Left lung (tissue), 10 donors: ENCODE measurements around the gene HEATR5A. TPM values are rescaled to one million over a fixed set of nuclear protein-coding genes. Genes with fewer than 3 reads are reported as not detected.

Experiments
- ATAC-seq: fragments of 200-7000 bp; cut with Tn5 transposase; one replicate; pipeline ENCODE4 v1.9.1; 2020; ENCODE audit warnings: moderate library complexity
- DNase-seq, 4 donors: peaks; one replicate each; pipeline ENCODE4 v3.0.0-alpha.2; 2013 to 2020
- H3K27ac ChIP-seq, 2 donors: fragments of 200-600 bp; sonication (generic) in 1 of 2; one replicate each; pipeline versions ENCODE4 v1.5.0 to v1.8.0; 2020 to 2021
- H3K27me3 ChIP-seq, 2 donors: fragments of 200-600 bp; sonication (generic) in 1 of 2; one replicate each; pipeline versions ENCODE4 v1.5.0 to v1.8.0; 2020 to 2021
- H3K36me3 ChIP-seq, 2 donors: fragments of 200-600 bp; sonication (generic) in 1 of 2; one replicate each; pipeline versions ENCODE4 v1.5.0 to v1.8.0; 2020 to 2021
- H3K4me1 ChIP-seq, 2 donors: fragments of 200-600 bp; one replicate each; pipeline ENCODE4 v1.8.0; 2021
- H3K4me3 ChIP-seq, 2 donors: fragments of 200-600 bp; sonication (generic) in 1 of 2; one replicate each; pipeline versions ENCODE4 v1.5.0 to v1.8.0; 2020 to 2021; ENCODE audit warnings: mild to moderate bottlenecking in 1 of 2
- H3K9me3 ChIP-seq, 2 donors: fragments of 200-600 bp; sonication (generic) in 1 of 2; one replicate each; pipeline versions ENCODE4 v1.5.0 to v1.8.0; 2020 to 2021
- intact Hi-C, 2 donors: fragments of 100-400 bp; cut with DNase I; formaldehyde crosslinking; loops; one replicate each; pipeline versions ENCODE4 v1.11.2 to v1.14.2; 2022
- polyA plus RNA-seq, 6 donors: library from polyadenylated mRNA; unstranded; fragments of 120-200 nt; gene quantifications; one replicate each; pipeline ENCODE4 v1.2.1, GENCODE V29; 2013; ENCODE audit not compliant: insufficient read length in 6 of 6
- total RNA-seq, 2 donors: library from RNA; stranded (reverse); fragmentation: NEBNext Ultra II Directional; extraction: Animal tissue kit (Norgen Biotek cat#: 25700); gene quantifications; one replicate each; pipeline ENCODE4 v1.2.1, GENCODE V29; 2021
- TF ChIP-seq, protein P1 (sequence below), 2 donors: fragments of 200-600 bp; sonication (generic) in 1 of 2; IDR thresholded peaks; one replicate each; pipeline versions ENCODE4 v1.5.0 to v1.8.0; 2021; ENCODE audit warnings: antibody characterized with exemption in 2 of 2
- donor health status: DM: no; HTN: yes; CAD: no.
- donor health status: DM: no; HTN: no; CAD: no.

HEATR5A gene
- total and polyA plus RNA-seq, 8 donors = 18.5 to 72.5 (median 21.3) TPM

- DNase-seq = no peak
- TF ChIP-seq, protein P1, sequence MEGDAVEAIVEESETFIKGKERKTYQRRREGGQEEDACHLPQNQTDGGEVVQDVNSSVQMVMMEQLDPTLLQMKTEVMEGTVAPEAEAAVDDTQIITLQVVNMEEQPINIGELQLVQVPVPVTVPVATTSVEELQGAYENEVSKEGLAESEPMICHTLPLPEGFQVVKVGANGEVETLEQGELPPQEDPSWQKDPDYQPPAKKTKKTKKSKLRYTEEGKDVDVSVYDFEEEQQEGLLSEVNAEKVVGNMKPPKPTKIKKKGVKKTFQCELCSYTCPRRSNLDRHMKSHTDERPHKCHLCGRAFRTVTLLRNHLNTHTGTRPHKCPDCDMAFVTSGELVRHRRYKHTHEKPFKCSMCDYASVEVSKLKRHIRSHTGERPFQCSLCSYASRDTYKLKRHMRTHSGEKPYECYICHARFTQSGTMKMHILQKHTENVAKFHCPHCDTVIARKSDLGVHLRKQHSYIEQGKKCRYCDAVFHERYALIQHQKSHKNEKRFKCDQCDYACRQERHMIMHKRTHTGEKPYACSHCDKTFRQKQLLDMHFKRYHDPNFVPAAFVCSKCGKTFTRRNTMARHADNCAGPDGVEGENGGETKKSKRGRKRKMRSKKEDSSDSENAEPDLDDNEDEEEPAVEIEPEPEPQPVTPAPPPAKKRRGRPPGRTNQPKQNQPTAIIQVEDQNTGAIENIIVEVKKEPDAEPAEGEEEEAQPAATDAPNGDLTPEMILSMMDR (IDR thresholded peaks at IDR 0.05) = no peak
Measured at GRCh38 chr14:31425905-31426304, 5.6 kb upstream of the HEATR5A start.

GRCh38 chr14:31421200-31421599, 850 bp upstream of the HEATR5A start:
- peak overlapping the region; percentile 87 to 89 for H3K27ac ChIP-seq
- no peaks in the 10 kb centered on the region for H3K36me3 ChIP-seq

More at GRCh38 chr14:31425905-31426304, 5.6 kb upstream of the HEATR5A start:
- no peaks in the 10 kb centered on the region for H3K9me3 ChIP-seq
- H3K4me3 ChIP-seq = no peak overlapping the region
- H3K36me3 ChIP-seq = no peaks in the 10 kb centered on the region
- H3K4me1 ChIP-seq = peaks cover 2 to 6% of the 10 kb centered on the region in 2 donors
- no peak overlapping the region for H3K27ac ChIP-seq
- H3K27me3 ChIP-seq = no peaks in the 10 kb centered on the region
- intact Hi-C loops = no loop called here
- ATAC-seq = no peak

GRCh38 chr14:31419967-31420318, 407 bp downstream of the HEATR5A start:
- intact Hi-C loops = no loop called here
- DNase-seq (peak in 3 of 4 donors; percentile 25 to 96 (median 84)), ATAC-seq (peak; percentile 91)
- Histone ChIP-seq H3K4me3 (peak overlapping the region; percentile 76 to 99), H3K9me3 (no peaks in the 10 kb centered on the region), H3K27me3 (no peaks in the 10 kb centered on the region), H3K36me3 (no peaks in the 10 kb centered on the region), H3K4me1 (peaks cover 15 to 32% of the 10 kb centered on the region in 2 donors), H3K27ac (peak overlapping the region; percentile 87 to 89)
- TF ChIP-seq, protein P1 (IDR thresholded peaks at IDR 0.05) = no peak

More at GRCh38 chr14:31421200-31421599, 850 bp upstream of the HEATR5A start:
- Histone ChIP-seq H3K4me1 (peaks cover 15 to 32% of the 10 kb centered on the region in 2 donors), H3K27me3 (no peaks in the 10 kb centered on the region), H3K4me3 (peak overlapping the region in 1 of 2 donors; percentile 76), H3K9me3 (no peaks in the 10 kb centered on the region)
- TF ChIP-seq, protein P1 (IDR thresholded peaks at IDR 0.05) = no peak
- ATAC-seq (no peak), DNase-seq (no peak)
- intact Hi-C loops = no loop called here

GRCh38 chr14:31419179-31419966, 977 bp downstream of the HEATR5A start:
- intact Hi-C loops = no loop called here
- Histone ChIP-seq H3K27me3 (no peaks in the 10 kb centered on the region), H3K4me3 (peak overlapping the region; percentile 76 to 99), H3K4me1 (peaks cover 15 to 35% of the 10 kb centered on the region in 2 donors), H3K36me3 (no peaks in the 10 kb centered on the region), H3K9me3 (no peaks in the 10 kb centered on the region), H3K27ac (peak overlapping the region; percentile 87 to 89)
- peak in 1 of 4 donors; percentile 46 for DNase-seq
- no peak for ATAC-seq
- TF ChIP-seq, protein P1 (IDR thresholded peaks at IDR 0.05) = no peak

GRCh38 chr14:31418440-31418839, 1.9 kb downstream of the HEATR5A start:
- Histone ChIP-seq H3K36me3 (no peaks in the 10 kb centered on the region), H3K27ac (peak overlapping the region; percentile 23 to 89), H3K9me3 (no peaks in the 10 kb centered on the region), H3K4me3 (peak overlapping the region in 1 of 2 donors; percentile 76), H3K4me1 (peaks cover 15 to 37% of the 10 kb centered on the region in 2 donors), H3K27me3 (no peaks in the 10 kb centered on the region)
- DNase-seq = no peak
- TF ChIP-seq, protein P1 (IDR thresholded peaks at IDR 0.05) = no peak
- intact Hi-C loops = no loop called here
- no peak for ATAC-seq
